Measurements from ENCODE around the gene NELFB. TPM values are rescaled to one million over a fixed set of nuclear protein-coding genes. Genes with fewer than 3 reads are reported as not detected.

The NELFB gene
- 10 to 100 TPM; 54.4 to 56.4 TPM for total RNA-seq

DNA sequence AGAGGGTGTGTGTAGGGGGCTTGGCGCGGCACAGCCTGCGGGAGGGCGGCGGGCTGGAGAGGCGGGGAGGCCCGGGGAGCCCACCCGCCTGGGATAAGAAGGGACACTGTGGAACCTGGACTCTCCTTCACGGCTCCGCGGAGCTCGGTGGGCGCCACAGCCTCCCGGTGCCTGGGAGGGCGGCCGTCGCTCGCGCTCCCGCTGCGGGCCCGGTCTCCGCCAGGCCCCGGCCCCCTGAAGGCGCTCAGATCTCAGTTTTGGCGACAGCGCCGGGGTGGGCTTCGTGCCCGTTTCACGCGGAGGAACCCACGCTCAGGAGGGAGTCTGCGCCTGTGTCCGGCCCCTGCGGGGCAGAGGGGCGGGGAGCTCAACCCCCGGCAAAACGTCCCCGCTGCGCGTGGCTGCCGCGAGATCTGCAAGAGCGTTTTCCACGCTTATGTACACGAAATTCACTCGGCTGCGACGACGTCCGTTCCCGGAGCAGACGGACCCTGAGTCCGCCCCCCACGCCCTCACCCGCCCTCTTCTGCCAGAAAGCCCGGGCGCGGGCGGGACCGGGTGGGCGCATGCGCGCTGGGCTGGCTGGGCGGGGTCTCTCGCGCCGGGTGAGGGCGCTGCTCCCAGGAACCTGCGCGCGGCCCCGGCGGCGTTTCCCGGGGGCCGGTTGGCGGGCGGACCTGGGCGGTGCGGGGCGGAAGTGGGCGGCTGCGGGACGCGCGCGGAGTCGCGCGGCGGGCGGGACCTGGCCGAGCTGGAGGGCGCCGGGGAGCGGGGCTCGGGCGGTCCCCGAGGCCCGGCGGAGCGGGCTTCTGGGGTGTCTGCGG lies at the start of gene NELFB:
Gene NELFB (plus strand): TSS at position 704 of the 824 bp plus-strand sequence.
- H3K27me3 Mint-ChIP-seq = no peaks in the 10 kb centered on the region
- peak; percentile 98 for DNase-seq
- H3K4me1 Mint-ChIP-seq = peaks cover 7% of the 10 kb centered on the region
- no peaks in the 10 kb centered on the region for H3K9me3 Mint-ChIP-seq
- peak within 1 kb of the TSS; percentile 87 for H3K4me3 Mint-ChIP-seq
- H3K36me3 Mint-ChIP-seq = peaks cover 8% of the 10 kb centered on the region
- H3K27ac Mint-ChIP-seq = peak within 1 kb of the TSS; percentile 77

DNA sequence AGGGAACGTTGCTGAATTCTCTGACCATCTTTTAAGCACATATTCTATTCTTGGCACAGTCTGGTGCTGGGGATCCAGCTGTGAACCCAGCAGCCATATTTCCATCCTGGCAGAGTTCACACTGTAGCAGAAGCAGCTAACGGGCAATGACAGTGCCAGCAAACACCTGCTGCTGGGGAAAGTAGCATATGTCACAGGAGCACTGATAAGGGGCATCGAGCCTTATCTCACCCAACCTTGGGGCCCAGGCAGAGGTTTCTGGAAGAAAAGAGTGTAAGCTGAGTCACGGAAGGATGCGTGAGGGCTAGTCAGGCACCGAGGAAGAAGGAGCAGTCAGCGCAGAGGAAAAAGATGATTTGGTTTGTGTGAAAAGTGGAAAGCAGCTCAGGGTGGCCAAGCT lies 48.5 kb upstream of the NELFB start:
- H3K4me3 Mint-ChIP-seq = peak overlapping the region; percentile 95
- H3K27ac Mint-ChIP-seq = peak overlapping the region; percentile 88
- H3K27me3 Mint-ChIP-seq = no peaks in the 10 kb centered on the region
- H3K4me1 Mint-ChIP-seq = peaks cover 42% of the 10 kb centered on the region
- DNase-seq = no peak
- H3K36me3 Mint-ChIP-seq = peaks cover 27% of the 10 kb centered on the region
- H3K9me3 Mint-ChIP-seq = no peaks in the 10 kb centered on the region

DNA sequence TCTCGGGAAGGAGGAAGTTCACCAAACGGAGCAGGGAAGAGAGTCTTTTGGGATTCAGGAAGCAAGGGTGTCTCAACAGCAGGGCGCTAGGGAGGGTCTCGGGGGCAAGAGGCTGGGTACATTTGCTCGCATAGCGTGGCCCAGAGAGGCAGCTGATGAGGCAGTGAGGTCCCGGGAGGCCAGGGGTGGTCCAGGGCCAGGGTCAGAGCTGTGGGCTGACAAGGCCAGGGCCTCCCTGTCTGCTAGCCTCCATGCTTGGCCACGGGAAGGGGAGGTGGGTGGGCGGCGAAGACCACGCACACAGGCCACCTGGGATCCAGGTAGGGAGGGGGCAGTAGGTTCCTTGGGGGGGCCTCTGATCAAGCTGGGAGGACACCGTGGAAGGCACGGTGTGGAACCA lies 43.6 kb upstream of the NELFB start:
- no peak overlapping the region for H3K27ac Mint-ChIP-seq
- no peaks in the 10 kb centered on the region for H3K27me3 Mint-ChIP-seq
- DNase-seq = no peak

DNA sequence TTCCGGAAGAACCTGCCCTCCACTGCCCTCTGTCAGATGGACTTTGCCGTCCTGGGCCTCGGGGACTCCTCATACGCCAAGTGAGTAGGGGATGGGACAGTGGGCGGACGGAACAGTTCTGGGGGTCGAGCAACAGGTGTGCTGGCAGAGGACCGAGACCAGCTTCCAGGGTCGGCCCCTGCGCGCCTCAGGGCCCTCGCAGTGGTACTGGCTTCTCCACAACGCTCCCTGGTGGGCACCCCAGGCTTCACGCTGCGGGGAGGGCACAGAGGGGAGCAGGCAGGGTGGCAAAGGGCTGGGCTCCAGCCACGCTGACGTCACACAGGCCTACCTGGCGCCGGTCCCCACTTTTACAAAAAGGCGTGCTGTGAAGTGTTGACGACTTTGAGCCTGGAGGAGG lies 42.6 kb upstream of the NELFB start:
- H3K27me3 Mint-ChIP-seq = no peaks in the 10 kb centered on the region
- no peaks in the 10 kb centered on the region for H3K9me3 Mint-ChIP-seq

More for the DNA sequence above, 43.6 kb upstream of the NELFB start:
- Mint-ChIP-seq H3K4me3 (no peak overlapping the region), H3K9me3 (no peaks in the 10 kb centered on the region), H3K36me3 (peaks cover 24% of the 10 kb centered on the region), H3K4me1 (peaks cover 14% of the 10 kb centered on the region)

DNA sequence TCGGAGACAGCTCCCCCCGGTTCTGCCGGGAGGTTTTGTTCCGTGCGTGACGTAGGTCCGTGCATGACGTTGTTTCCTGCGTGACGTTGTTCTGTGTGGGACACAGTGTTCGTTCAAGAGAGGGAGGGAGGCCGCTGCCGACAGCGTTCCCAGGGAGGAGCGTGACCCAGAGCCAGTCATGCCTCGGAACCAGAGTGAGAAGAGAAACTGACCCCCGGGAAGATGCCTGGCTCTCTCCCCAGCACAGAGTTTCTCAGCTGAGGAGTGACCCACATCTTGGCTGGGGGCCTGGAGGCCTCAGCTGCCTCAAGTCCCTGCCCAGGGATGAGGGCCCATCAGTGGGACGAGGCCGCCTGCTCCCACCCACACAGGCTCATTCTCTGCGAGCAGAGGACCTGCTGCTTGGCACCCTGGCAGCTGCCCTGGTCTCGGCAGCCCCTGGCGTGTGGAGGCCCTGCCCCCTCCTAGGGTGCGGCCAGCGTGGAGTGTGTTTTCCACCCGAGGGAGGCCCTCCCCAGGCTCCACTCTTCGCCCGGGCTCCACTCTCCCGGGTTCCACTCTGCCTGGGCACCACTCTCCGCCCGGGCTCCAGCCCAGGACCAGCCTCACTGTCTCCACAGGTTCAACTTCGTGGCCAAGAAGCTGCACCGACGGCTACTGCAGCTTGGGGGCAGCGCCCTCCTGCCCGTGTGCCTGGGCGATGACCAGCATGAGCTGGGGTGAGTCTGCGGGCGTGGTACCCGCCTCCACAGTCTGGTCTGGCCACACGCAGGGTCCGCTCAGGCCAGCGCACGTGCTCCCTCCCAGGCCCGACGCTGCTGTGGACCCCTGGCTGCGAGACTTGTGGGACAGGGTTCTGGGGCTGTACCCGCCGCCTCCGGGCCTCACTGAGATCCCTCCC lies 41.7 kb upstream of the NELFB start:
- DNase-seq = no peak
- Mint-ChIP-seq H3K9me3 (no peaks in the 10 kb centered on the region), H3K27me3 (no peaks in the 10 kb centered on the region), H3K27ac (no peak overlapping the region), H3K36me3 (peaks cover 18% of the 10 kb centered on the region), H3K4me3 (no peak overlapping the region), H3K4me1 (peaks cover 5% of the 10 kb centered on the region)

More for the DNA sequence above, 42.6 kb upstream of the NELFB start:
- Mint-ChIP-seq H3K4me1 (peaks cover 6% of the 10 kb centered on the region), H3K36me3 (peaks cover 20% of the 10 kb centered on the region), H3K27ac (no peak overlapping the region), H3K4me3 (no peak overlapping the region)
- no peak for DNase-seq

DNA sequence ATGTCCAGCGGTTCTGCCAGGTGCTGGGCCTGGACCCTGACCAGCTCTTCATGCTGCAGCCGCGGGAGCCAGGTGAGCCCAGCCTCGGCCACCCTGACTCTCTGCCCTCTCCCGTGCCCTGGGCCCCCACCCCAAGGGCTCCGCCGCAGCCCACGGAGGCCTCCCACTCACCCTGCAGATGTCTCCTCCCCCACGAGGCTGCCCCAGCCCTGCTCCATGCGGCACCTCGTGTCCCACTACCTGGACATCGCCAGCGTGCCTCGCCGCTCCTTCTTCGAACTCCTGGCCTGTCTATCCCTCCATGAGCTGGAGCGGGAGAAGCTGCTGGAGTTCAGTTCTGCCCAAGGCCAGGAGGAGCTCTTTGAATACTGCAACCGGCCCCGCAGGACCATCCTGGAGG lies 40.5 kb upstream of the NELFB start:
- no peaks in the 10 kb centered on the region for H3K9me3 Mint-ChIP-seq
- H3K4me3 Mint-ChIP-seq = no peak overlapping the region
- no peak for DNase-seq
- H3K27me3 Mint-ChIP-seq = no peaks in the 10 kb centered on the region
- peaks cover 2% of the 10 kb centered on the region for H3K4me1 Mint-ChIP-seq
- peaks cover 12% of the 10 kb centered on the region for H3K36me3 Mint-ChIP-seq
- H3K27ac Mint-ChIP-seq = no peak overlapping the region

DNA sequence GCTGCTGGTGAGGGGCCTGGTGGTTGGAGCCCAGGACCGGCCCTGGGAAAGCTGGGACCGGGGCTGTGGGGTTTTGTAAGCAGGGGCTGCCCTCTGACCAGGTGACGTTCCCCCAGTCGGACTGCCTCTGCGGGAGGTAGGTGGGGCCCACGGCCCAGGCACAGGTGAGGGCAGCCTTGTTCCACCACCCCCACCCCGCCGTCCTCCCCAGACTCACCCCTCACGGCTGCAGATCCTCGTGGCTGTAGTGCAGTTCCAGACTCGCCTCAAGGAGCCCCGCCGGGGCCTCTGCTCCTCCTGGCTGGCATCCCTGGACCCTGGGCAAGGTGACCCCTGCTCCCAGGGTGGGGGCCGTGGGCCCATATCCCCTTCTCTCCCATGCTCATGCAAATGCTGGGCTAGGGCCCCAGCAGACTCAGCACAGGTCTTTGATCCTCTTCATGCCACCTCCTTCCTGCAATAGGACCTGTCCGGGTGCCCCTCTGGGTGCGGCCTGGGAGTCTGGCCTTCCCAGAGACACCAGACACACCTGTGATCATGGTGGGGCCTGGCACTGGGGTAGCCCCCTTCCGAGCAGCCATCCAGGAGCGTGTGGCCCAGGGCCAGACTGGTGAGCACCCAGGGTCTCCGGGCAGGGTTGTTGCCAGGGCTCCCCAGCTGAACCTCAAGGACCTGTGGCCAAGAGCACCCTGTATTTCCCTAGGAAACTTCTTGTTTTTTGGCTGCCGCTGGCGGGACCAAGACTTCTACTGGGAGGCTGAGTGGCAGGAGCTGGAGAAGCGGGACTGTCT lies 39.7 kb upstream of the NELFB start:
- H3K4me3 Mint-ChIP-seq = no peak overlapping the region
- H3K9me3 Mint-ChIP-seq = no peaks in the 10 kb centered on the region
- H3K27me3 Mint-ChIP-seq = no peaks in the 10 kb centered on the region
- DNase-seq = no peak
- no peak overlapping the region for H3K27ac Mint-ChIP-seq
- H3K36me3 Mint-ChIP-seq = peaks cover 9% of the 10 kb centered on the region
- peaks cover 2% of the 10 kb centered on the region for H3K4me1 Mint-ChIP-seq

DNA sequence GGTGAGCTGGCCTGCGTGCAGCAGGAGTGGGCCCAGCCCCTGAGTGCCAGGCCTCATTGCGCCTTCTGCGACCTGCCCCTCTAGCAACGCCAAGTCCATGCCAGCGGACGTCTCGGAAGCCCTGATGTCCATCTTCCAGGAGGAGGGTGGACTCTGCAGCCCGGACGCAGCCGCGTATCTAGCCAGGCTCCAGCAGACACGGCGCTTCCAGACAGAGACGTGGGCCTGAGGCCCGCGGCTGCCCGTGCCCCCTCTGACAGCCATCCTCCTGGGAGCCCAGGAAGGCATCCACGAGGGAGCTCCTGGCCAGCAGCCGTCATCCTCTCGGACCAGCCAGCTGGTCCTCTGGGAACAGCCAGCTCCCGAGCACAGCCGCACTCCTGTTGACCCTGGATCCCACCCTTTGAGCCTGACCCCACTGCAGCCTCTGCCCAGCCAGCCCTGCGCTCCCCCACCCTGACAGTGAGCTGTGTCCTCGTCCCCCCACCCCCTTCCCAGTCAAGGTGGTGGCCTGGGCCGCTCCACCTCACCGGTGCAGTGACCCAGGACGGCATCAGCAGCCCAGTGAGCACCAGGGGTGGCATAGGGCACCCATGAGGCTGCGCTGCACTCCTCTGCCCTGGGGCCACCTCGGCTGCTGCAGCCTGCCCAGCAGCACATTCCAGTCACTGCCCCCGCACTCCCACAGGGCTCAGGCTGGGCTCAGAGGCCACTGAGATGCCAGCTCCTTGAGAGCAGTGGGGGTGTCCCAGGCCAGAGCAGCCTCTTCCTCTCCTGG lies 38.8 kb upstream of the NELFB start:
- Mint-ChIP-seq H3K4me3 (no peak overlapping the region), H3K27ac (no peak overlapping the region), H3K4me1 (no peaks in the 10 kb centered on the region), H3K27me3 (no peaks in the 10 kb centered on the region), H3K9me3 (no peaks in the 10 kb centered on the region), H3K36me3 (peaks cover 4% of the 10 kb centered on the region)
- DNase-seq = no peak

DNA sequence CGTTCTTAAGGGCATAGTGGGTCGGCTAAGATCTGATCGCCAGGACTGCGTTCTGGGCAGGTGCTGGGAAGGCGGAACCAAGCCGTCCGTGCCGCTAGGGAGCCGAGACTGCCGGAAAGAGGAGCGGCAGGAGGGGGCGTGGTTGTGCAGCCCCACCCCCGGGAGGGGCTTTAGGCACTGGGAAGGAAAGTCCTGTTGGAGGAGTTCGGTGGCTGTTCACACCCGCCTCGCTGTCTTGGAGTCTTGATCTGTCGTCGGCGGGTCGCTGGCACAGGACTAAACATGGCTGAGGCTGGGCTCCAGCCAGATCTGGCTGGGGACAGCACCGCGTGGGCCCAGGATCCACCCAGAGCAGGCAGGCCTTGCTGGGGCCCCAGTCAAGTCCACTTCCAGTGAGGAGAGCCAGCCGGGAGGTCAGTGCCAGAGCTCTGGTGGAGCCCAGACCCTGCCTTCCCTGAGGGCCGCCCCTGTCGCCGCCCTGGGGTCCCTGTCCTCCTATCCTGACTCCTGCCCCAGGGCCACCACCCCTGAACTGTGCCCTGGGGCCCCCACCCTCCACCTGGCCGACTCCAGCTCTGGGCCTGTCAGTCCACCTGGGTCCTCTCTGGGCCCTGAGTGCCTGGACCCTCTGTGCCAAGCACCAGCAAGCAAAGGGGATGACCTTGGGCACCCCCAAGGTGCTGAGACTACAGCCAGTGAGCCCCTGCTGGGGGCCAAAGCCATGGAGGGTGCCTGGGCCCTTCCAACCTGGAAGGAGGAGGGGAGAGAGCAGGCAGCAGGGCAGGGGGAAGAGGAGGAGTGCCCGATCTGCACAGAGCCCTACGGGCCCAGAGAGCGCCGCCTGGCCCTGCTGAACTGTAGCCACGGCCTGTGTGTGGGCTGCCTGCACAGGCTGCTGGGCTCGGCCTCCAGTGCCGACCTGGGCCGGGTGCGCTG lies 37.6 kb upstream of the NELFB start:
- Mint-ChIP-seq H3K36me3 (peaks cover 4% of the 10 kb centered on the region), H3K9me3 (no peaks in the 10 kb centered on the region), H3K27me3 (no peaks in the 10 kb centered on the region), H3K4me1 (no peaks in the 10 kb centered on the region), H3K27ac (no peak overlapping the region), H3K4me3 (no peak overlapping the region)
- DNase-seq = no peak

DNA sequence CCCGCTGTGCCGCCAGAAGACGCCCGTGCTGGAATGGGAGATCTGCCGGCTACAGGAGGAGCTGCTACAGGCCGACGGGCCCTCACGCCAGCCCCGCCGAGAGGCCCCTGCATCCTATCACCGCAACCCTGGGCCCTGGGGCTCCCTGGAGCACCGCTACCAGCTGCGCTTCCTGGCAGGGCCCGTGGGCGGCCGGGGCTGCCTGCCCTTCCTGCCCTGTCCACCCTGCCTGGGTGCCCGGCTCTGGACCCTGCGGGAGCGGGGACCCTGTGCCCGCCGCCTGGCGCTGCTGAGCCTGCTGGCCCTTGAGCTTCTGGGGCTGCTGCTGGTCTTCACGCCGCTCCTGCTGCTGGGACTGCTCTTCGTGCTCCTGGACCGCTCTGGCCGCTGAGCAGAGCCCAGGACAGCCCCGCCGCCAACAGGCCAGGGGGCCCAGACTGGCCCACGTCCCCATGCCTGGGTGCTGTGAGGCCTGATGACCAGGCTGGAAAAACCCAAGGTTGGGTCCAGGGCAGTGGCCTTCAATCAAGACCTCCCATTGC lies 36.8 kb upstream of the NELFB start:
- Mint-ChIP-seq H3K36me3 (no peaks in the 10 kb centered on the region), H3K27ac (no peak overlapping the region), H3K4me1 (peaks cover 3% of the 10 kb centered on the region), H3K27me3 (no peaks in the 10 kb centered on the region), H3K4me3 (no peak overlapping the region), H3K9me3 (no peaks in the 10 kb centered on the region)
- DNase-seq = no peak

DNA sequence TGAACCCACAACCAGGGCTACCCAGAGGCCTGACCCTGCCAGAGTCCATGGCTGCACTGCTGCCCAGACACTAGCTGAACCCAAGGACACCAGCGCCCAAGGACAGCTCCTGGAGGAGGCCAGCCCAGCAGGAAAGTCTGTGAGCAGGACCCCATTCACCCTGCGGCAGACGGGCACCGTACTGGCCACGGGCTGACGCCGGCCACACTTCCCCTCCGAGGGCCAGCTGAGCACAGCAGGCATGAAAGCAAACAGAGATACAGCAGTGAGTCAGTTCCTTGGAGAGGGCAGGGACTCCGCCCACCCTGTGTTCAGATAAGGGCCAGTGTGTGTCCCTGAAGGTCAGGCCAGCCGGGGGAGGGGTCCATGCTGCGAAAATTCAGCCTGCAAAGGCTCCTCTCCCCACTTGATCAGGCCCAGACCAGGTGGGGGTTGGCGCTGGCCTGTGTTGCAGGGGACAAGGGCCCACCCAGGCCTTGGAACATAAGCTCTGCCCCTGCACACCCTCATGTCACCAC lies 36.3 kb upstream of the NELFB start:
- no peak for DNase-seq
- Mint-ChIP-seq H3K36me3 (no peaks in the 10 kb centered on the region), H3K27ac (no peak overlapping the region), H3K4me1 (peaks cover 3% of the 10 kb centered on the region), H3K27me3 (no peaks in the 10 kb centered on the region), H3K9me3 (no peaks in the 10 kb centered on the region), H3K4me3 (no peak overlapping the region)

DNA sequence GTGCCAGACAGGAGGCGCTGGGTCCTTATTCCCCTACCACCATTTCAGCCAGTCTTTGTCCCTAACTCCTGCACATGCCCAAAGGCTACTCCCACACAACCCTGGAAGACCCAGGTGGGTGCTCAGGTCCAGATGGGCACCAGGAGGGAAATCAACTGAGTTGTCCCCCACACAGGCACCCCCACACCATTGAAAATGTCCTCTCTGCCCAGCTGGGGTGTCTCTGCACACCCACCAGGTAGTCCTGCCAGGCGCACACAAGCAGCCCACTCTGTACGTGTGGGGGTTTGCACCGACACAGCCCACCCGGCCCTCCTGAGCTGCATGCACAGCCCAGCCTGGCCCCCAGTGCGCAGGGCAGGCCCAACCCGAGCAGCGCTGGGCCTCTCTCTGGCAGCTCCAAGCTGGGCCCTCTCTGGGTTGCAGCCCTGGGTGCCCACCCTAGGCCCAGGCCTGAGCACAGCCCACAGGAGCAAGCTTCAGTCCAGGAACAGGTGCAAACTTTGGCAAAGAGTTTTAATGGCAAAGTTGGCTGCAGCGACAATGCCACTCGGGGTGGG lies 35.3 kb upstream of the NELFB start:
- Mint-ChIP-seq H3K27me3 (no peaks in the 10 kb centered on the region), H3K9me3 (no peaks in the 10 kb centered on the region), H3K4me3 (no peak overlapping the region), H3K27ac (no peak overlapping the region), H3K4me1 (peaks cover 3% of the 10 kb centered on the region), H3K36me3 (no peaks in the 10 kb centered on the region)
- DNase-seq = no peak
